Activated naive CD4-positive, alpha-beta T cell treated with anti-CD3 and anti-CD28 coated beads, Interleukin-2, amount 10 ng/mL, durations not matched to agents 5 hours and 36 hours (primary cell): ENCODE results near the gene CT45A7. TPM values are rescaled to one million over a fixed set of nuclear protein-coding genes. Genes with fewer than 3 reads are reported as not detected.

ENCODE experiments used
- total RNA-seq, 2 experiments: library from RNA; stranded (reverse); gene quantifications; one replicate each; pipeline ENCODE4 v1.2.3, GENCODE V29; 2021

The CT45A7 gene
- total RNA-seq: not detected

DNA sequence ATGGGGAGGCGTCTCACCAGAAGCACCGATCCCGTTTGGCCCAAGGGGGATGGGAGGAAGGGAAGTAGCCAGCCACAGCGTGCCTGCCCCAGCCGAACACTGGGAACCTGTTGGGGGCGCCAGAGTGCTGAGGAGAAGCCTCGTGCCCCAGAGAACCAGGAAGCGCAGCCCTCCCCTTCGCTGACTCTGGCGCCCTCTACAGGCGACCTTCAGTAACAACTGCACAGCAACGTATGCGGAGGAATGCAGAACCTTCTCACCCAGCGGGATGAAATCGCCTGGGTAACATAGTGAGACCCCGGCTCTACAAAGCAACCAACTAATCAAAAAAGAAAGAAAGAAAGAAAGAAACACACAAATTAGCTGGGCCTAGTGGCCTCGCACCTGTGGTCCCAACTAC is at the start of gene CT45A7:
CT45A7 (minus strand) TSS at position 101 of the 400 bp plus-strand sequence. CDS start 3,747 bp downstream, outside the sequence.

DNA sequence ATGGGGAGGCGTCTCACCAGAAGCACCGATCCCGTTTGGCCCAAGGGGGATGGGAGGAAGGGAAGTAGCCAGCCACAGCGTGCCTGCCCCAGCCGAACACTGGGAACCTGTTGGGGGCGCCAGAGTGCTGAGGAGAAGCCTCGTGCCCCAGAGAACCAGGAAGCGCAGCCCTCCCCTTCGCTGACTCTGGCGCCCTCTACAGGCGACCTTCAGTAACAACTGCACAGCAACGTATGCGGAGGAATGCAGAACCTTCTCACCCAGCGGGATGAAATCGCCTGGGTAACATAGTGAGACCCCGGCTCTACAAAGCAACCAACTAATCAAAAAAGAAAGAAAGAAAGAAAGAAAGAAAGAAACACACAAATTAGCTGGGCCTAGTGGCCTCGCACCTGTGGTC is 34.6 kb upstream of the CT45A7 start, which contains the start of gene CT45A9:
CT45A9 (minus strand) TSS at position 101 of the 400 bp plus-strand sequence. CDS start 3,751 bp downstream, outside the sequence.

DNA sequence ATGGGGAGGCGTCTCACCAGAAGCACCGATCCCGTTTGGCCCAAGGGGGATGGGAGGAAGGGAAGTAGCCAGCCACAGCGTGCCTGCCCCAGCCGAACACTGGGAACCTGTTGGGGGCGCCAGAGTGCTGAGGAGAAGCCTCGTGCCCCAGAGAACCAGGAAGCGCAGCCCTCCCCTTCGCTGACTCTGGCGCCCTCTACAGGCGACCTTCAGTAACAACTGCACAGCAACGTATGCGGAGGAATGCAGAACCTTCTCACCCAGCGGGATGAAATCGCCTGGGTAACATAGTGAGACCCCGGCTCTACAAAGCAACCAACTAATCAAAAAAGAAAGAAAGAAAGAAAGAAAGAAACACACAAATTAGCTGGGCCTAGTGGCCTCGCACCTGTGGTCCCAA is 17.4 kb upstream of the CT45A7 start, which contains the start of gene CT45A8:
CT45A8 (minus strand) TSS at position 101 of the 400 bp plus-strand sequence. CDS start 3,755 bp downstream, outside the sequence.

DNA sequence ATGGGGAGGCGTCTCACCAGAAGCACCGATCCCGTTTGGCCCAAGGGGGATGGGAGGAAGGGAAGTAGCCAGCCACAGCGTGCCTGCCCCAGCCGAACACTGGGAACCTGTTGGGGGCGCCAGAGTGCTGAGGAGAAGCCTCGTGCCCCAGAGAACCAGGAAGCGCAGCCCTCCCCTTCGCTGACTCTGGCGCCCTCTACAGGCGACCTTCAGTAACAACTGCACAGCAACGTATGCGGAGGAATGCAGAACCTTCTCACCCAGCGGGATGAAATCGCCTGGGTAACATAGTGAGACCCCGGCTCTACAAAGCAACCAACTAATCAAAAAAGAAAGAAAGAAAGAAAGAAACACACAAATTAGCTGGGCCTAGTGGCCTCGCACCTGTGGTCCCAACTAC is 17.2 kb downstream of the CT45A7 start, which contains the start of gene CT45A2:
CT45A2 (minus strand) TSS at position 101 of the 400 bp plus-strand sequence. CDS start 3,747 bp downstream, outside the sequence.

DNA sequence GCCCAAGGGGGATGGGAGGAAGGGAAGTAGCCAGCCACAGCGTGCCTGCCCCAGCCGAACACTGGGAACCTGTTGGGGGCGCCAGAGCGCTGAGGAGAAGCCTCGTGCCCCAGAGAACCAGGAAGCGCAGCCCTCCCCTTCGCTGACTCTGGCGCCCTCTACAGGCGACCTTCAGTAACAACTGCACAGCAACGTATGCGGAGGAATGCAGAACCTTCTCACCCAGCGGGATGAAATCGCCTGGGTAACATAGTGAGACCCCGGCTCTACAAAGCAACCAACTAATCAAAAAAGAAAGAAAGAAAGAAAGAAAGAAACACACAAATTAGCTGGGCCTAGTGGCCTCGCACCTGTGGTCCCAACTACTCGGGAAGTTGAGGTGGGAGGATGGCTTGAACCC is 34.4 kb downstream of the CT45A7 start, which contains the start of gene CT45A6:
CT45A6 (minus strand) TSS at position 101 of the 400 bp plus-strand sequence. CDS start 3,794 bp downstream, outside the sequence.

DNA sequence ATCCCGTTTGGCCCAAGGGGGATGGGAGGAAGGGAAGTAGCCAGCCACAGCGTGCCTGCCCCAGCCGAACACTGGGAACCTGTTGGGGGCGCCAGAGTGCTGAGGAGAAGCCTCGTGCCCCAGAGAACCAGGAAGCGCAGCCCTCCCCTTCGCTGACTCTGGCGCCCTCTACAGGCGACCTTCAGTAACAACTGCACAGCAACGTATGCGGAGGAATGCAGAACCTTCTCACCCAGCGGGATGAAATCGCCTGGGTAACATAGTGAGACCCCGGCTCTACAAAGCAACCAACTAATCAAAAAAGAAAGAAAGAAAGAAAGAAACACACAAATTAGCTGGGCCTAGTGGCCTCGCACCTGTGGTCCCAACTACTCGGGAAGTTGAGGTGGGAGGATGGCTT is 51.7 kb downstream of the CT45A7 start, which contains the start of gene CT45A5:
CT45A5 (minus strand) TSS at position 101 of the 400 bp plus-strand sequence. CDS start 3,774 bp downstream, outside the sequence.

Other genes with a start within 250 kb of the CT45A7 start
- gene CT45A1, start 123.6 kb downstream of the CT45A7 start, total RNA-seq: not detected
- not detected for gene CT45A3, start 69.1 kb downstream of the CT45A7 start, total RNA-seq
- gene CT45A5, start 51.8 kb downstream of the CT45A7 start, total RNA-seq: not detected
- not detected for gene CT45A6, start 34.5 kb downstream of the CT45A7 start, total RNA-seq
- not detected for gene CT45A2, start 17.3 kb downstream of the CT45A7 start, total RNA-seq
- not detected for gene CT45A8, start 17.3 kb upstream of the CT45A7 start, total RNA-seq
- gene CT45A9, start 34.5 kb upstream of the CT45A7 start, total RNA-seq: not detected
- gene CT45A10, start 56.2 kb upstream of the CT45A7 start, total RNA-seq: not detected
- gene SAGE1, start 56.4 kb upstream of the CT45A7 start, total RNA-seq: not detected
- 10 to 100 TPM; 22.1 TPM for gene MMGT1, start 136.7 kb upstream of the CT45A7 start, total RNA-seq
- 10 to 100 TPM; 15.7 to 16.1 TPM for gene SLC9A6, start 148.2 kb upstream of the CT45A7 start, total RNA-seq